ENCODE results near the gene ATP9A.
"Not testable (repeated sequence)": the region's sequence is repeated elsewhere in the genome, so short reads cannot be mapped to it uniquely, and the experiment has no call there.

ATP9A gene

DNA sequence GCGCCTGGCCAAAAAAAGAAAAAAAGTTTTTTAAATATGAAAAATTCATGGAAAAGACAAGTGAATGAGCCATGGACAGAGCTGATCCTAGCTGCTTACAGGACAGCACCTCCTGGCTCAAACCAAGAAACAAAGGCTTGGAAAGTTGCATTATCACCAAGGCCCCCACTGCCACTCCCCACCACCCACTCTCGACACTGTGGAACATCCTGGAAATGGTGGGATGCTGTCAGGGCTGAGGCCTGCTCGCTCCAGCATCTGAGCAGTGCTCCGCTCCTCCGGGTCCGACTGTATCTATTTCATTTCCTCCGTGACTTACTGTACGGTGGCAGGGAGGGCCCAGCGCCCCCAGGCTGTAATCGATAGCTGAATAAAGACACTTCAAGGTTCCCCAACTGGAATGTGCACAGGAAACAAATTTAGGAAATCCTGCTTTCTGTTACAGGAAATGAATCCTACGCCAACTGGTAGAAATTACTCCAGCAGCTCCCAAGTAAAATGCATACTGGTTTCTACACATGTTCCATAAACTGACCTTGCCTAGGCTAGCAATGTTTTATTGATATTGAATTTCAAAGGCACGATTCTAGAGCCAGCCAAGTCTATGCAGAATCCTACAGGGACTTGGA, 116.2 kb downstream of the ATP9A start:
- no peak for DNase-seq

- DNase-seq: no peak
These were observed 117.5 kb downstream of the ATP9A start for GRCh38 chr20:51650685-51651134.

- no peak for DNase-seq
These were observed 119.6 kb downstream of the ATP9A start for GRCh38 chr20:51648571-51648947.

GRCh38 chr20:51647674-51648570, 120.3 kb downstream of the ATP9A start:
- DNase-seq: no peak

GRCh38 chr20:51643810-51644209, 124.4 kb downstream of the ATP9A start:
- DNase-seq: not testable (repeated sequence)

GRCh38 chr20:51643390-51643789, 124.8 kb downstream of the ATP9A start:
- no peak for DNase-seq

DNA sequence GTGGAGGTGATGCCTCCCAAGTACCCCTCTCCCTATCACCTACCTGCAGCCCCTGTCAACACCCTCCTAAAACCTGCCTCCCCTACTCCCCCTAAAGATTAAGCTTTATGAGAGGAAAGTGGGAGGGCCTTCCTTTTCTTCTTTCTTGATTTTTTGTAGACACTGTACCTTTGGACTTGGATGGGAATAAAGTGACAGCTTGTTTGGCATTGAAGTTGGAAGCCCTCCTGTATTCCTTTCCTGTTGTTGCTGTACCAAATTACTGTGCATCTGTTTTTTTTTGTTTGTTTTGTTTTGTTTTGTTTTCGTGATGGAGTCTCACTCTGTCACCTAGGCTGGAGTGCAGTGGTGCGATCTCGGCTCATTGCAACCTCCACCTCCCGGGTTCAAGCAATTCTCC, 126.3 kb downstream of the ATP9A start:
- no peak for DNase-seq

DNA sequence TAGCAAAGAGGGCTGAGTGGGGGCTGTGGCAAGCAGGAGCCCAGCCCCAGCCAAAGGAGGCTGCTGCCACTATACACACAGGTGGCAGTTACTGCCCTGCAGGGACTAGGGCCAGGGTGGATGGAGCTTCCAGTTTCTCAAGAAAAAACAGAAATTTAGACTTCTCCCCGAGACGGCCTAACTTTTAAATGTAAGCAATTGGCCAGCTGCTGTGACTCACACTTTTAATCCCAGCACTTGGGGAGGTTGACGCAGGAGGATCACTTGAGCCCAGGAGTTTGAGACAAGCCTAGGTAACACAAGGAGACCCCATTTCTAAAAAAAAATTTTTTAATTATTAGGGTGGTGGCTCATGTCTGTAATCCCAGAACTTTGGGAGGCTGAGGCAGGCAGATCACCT, 127.4 kb downstream of the ATP9A start:
- no peak for DNase-seq

DNA sequence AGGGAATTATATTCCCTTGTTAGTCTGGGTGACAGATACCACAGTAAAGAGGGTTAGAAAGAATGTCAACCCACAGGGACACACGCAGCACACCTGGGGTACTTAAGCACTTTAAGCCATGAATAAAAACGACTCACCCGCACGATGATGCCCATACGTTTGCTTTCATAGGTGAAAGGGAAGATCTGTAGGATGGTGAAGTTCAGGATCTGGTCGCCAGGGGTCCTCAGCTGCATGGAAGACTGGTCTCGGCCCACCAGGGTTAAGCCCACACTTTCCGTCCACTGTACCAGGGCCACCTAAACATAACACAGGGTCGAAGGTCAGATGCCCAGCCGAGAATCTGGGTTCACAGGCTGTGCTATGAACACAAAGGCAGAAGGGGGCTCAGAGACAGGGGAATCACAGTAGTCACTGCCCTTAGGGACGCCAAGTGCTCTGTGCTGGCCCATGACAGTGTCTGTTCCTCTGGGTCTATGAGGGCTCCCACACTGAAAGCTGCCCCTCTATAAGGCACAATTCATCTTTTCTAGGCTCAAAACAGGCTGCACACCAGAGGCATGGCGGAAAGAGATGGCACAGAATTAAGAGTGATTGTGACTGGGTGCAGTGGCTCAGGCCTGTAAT, 128.9 kb downstream of the ATP9A start:
- DNase-seq: peak; percentile 33

DNA sequence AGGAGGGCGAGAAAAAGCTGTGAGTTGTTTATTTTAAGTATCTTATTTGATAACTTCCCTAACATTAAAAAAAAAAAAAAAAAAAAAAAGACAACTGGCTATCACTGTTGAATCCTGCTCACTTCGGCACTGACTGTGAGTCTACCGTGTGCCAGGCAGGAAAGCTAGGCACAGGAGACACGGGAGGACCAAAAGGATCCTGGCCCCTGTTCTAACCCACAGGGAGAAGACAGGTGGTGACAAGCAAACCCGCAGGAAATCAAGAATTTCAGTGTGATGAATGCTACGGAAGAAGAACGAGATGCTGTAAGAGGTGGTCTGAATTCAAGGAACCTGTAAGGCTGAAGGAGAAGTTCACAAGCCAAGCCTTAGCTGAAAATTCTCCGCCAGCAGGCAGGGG, 130.9 kb downstream of the ATP9A start:
- no peak for DNase-seq

DNA sequence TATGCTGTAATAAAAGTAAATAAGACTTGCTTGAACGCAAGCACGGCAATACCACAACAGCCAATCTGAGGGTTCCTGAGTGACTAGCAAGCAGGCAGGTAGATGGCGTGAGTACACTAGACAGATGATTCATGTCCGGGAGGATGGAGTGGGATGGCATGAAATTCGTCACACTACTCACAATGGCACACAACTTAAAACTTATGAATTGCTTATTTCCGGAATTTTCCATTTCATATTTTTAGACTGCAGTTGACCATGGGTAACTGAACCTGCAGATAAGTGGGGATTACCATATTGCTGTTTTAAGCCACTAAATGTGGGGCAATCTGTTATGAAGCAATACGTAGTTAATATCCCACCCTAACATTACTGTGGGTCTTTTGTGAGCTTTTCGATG, 132.1 kb downstream of the ATP9A start:
- DNase-seq: no peak

DNA sequence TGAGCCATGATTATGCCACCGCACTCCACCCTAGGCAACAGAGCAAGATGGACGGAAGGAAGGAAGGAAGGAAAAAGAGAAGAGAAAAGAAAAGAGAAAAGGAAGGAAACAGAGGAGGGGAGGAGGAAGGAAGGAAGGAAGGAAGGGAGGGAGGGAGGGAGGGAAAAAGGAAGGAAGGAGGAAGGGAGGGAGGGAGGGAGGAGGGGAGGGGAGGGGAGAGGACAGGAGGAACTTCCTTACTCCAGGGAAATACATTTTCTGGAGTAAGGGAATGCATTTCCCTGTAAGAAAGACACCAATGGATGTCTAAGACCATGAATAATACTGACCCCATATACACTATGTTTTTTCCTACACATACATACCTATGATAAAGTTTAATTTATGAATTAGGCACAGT, 132.5 kb downstream of the ATP9A start:
- no peak for DNase-seq

GRCh38 chr20:51634877-51635276, 133.3 kb downstream of the ATP9A start:
- no peak for DNase-seq

- DNase-seq: no peak
These were observed 133.9 kb downstream of the ATP9A start for GRCh38 chr20:51634257-51634656.

- no peak for DNase-seq
These were observed 134.8 kb downstream of the ATP9A start for GRCh38 chr20:51633430-51633829.

GRCh38 chr20:51631953-51632352, 136.2 kb downstream of the ATP9A start:
- DNase-seq: no peak

- DNase-seq: no peak
These were observed 136.9 kb downstream of the ATP9A start for GRCh38 chr20:51631011-51631950.

DNA sequence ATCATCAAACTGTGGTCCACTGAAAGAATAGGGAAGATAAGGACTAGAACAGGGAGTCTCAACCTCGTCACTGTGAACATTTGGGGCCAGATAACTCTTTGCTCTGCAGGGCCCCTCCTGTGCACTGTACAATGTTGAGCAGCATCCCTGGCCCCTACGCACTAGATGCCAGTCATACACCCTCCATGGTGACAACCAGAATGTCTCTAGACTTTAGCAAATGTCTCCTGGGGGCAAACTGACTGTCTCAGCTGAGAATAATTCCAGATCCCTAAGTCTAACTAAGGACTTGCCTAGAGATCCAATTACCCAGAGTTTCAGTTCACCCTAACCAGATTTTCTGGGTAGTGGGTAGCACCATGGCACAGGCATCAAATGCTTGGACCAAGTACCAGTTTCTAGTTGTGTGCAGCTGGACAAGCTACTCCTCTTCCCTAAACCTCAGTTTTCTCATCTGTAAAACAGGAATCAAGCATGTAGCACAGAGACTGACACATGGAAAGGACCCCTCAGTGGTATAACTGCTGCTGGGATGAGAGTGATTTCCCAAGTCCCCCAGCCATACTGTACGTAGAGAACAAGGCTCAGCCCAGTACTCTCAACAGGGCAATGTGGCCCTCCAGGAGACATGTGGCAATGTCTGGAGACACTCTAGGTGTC, 138.7 kb downstream of the ATP9A start:
- no peak for DNase-seq

GRCh38 chr20:51628533-51629398, 139.4 kb downstream of the ATP9A start:
- DNase-seq: no peak

GRCh38 chr20:51627586-51627985, 140.6 kb downstream of the ATP9A start:
- DNase-seq: no peak

- no peak for DNase-seq
These were observed 143.1 kb downstream of the ATP9A start for GRCh38 chr20:51625105-51625504.

All from activated effector memory CD4-positive, alpha-beta T cell treated with Interleukin-2 at 50 U/mL for 16 hours (primary cell).